Renal cortex interstitium (tissue), 11 donors: Measurements from ENCODE around the gene TNFAIP8. TPM values are rescaled to one million over a fixed set of nuclear protein-coding genes. Genes with fewer than 3 reads are reported as not detected.

ENCODE experiments used
- DNase-seq, 11 donors: peaks; one replicate each; pipeline ENCODE4 v3.0.0-alpha.2; 2013; ENCODE audit warnings: low read depth in 9 of 11, low spot score in 4 of 11; ENCODE audit errors: extremely low read depth in 1 of 11
- polyA plus RNA-seq, 3 donors: library from polyadenylated mRNA; unstranded; fragments of 120-200 nt; gene quantifications; one replicate each; pipeline ENCODE4 v1.2.1, GENCODE V29; 2013; ENCODE audit not compliant: insufficient read length in 3 of 3

The TNFAIP8 gene
- polyA plus RNA-seq, 3 donors: 26.0 to 29.5 (median 26.0) TPM

GRCh38 chr5:119340597-119341218, 15.1 kb upstream of the TNFAIP8 start:
- DNase-seq: no peak

GRCh38 chr5:119341452-119342349, 14.1 kb upstream of the TNFAIP8 start:
- DNase-seq: no peak

GRCh38 chr5:119342406-119342805, 13.4 kb upstream of the TNFAIP8 start:
- no peak for DNase-seq

GRCh38 chr5:119343052-119343451, 12.8 kb upstream of the TNFAIP8 start:
- peak in 6 of 11 donors; percentile 33 to 69 (median 46) for DNase-seq

GRCh38 chr5:119343766-119344165, 12.1 kb upstream of the TNFAIP8 start:
- no peak for DNase-seq

- no peak for DNase-seq
Observed at GRCh38 chr5:119344231-119344630, 11.6 kb upstream of the TNFAIP8 start.

- no peak for DNase-seq
Observed at GRCh38 chr5:119345861-119346260, 10.0 kb upstream of the TNFAIP8 start.

GRCh38 chr5:119346394-119346793, 9.4 kb upstream of the TNFAIP8 start:
- DNase-seq: no peak

GRCh38 chr5:119347574-119347973, 8.2 kb upstream of the TNFAIP8 start:
- DNase-seq: peak in 1 of 11 donors; percentile 65

GRCh38 chr5:119347991-119348390, 7.8 kb upstream of the TNFAIP8 start:
- no peak for DNase-seq

GRCh38 chr5:119353213-119353612, 2.6 kb upstream of the TNFAIP8 start:
- DNase-seq: no peak

GRCh38 chr5:119353686-119354366, 2.0 kb upstream of the TNFAIP8 start:
- no peak for DNase-seq

GRCh38 chr5:119354537-119355243, 1.1 kb upstream of the TNFAIP8 start:
- DNase-seq: no peak

- no peak for DNase-seq
Observed at GRCh38 chr5:119355244-119355638, 578 bp upstream of the TNFAIP8 start.

- DNase-seq: peak in 6 of 11 donors; percentile 43 to 61 (median 48)
Observed at GRCh38 chr5:119356612-119357188, 881 bp downstream of the TNFAIP8 start.

- DNase-seq: no peak
Observed at GRCh38 chr5:119357270-119357669, 1.5 kb downstream of the TNFAIP8 start.

GRCh38 chr5:119357808-119358529, 2.1 kb downstream of the TNFAIP8 start:
- no peak for DNase-seq

- no peak for DNase-seq
Observed at GRCh38 chr5:119358530-119358900, 2.7 kb downstream of the TNFAIP8 start.
